Amniotic stem cell (primary cell): ENCODE results near the gene RORB.

ENCODE experiments used
- DNase-seq: peaks from one replicate; lab custom pipeline; 2025; lab: John Stamatoyannopoulos, UW

RORB gene

DNA sequence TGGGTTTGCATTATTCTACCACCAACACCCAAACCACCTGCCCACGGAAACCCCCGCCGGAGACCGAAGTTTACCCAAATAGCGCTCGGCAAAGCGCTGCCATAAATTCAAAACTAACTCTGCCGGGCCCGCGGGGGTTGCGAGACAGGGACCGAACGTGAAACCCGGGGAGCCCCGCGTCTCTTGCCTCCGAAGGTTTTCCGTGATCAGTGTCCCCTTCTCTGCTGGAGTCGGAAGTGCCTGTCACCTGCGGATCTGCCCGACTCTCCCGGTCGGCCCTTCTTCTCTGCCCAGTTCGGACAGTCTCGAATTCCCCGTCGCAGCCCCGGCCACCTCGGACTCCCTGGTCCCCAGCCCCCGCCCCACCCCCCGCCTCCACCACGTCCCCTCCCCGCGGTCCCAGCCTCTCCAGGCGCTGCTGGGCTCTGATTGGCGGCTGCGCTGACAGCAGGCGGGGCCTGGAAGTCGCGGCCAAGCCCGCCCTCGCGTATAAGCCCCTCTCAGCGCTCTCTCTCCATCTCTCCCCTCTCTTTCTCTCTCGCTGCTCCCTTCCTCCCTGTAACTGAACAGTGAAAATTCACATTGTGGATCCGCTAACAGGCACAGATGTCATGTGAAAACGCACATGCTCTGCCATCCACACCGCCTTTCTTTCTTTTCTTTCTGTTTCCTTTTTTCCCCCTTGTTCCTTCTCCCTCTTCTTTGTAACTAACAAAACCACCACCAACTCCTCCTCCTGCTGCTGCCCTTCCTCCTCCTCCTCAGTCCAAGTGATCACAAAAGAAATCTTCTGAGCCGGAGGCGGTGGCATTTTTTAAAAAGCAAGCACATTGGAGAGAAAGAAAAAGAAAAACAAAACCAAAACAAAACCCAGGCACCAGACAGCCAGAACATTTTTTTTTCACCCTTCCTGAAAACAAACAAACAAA, at the start of gene RORB:
Gene RORB (plus strand): TSS at position 517 of the 929 bp plus-strand sequence. CDS start 642 bp downstream, outside the sequence.
- no peak for DNase-seq

GRCh38 chr9:74447451-74448193, 49.5 kb upstream of the RORB start:
- no peak for DNase-seq

DNA sequence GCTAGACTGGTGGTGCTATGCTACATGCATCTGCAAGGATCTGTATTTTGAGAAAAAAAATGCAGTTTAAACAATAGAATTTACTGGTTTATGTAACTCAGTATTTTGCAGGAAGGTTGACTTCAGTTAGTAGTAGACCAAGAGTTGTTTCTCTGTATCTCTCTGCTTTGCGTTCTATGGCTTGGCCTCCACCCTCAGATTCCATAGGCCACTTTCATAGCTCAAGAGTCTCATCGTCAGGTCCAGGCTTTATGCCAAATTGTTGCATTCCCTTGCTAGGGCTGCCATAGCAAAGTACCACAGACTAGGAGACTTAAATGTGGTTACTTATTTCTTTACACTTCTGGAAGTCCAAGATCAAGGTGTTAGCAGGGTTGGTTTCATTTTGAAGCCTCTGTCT, 48.1 kb upstream of the RORB start:
- DNase-seq, result no peak

GRCh38 chr9:74458832-74459231, 38.3 kb upstream of the RORB start:
- no peak for DNase-seq

GRCh38 chr9:74463825-74464224, 33.3 kb upstream of the RORB start:
- DNase-seq, result no peak

DNA sequence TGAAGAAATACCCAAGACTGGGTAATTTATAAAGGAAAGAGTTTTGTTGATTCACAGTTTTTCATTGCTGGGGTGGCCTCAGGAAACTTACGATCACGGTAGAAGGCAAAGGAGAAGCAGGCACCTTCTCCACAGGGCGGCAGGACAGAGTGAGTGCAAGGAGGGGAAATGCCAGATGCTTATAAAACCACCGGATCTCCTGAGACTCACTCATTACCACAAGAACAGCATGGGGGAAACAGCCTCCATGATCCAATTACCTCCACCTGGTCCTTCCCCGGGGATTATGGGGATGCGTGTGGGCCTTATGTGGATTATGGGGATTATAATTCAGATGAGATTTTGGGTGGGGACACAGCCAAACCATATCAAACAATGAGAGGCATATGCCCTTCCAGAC, 18.5 kb upstream of the RORB start:
- DNase-seq, result no peak

DNA sequence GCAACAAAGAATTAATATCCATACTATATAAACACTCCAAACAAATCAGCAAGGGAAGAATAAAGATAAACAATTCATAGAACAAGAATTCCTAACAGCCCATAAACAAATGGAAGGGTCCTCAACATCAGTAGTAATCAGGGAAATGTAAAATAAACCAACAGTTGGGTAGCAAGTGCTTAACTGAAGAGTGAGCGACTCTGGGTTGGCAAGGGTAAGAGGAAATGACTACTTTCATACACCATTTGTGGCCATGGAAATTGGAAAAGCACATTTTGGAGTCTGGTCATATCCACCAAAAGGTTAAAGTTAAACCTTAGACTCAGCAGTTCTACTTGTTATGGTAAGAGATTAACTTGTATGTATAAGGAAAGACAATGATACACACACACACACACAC, 17.4 kb upstream of the RORB start:
- DNase-seq, result no peak

GRCh38 chr9:74487395-74487794, 9.7 kb upstream of the RORB start:
- DNase-seq, result no peak

DNA sequence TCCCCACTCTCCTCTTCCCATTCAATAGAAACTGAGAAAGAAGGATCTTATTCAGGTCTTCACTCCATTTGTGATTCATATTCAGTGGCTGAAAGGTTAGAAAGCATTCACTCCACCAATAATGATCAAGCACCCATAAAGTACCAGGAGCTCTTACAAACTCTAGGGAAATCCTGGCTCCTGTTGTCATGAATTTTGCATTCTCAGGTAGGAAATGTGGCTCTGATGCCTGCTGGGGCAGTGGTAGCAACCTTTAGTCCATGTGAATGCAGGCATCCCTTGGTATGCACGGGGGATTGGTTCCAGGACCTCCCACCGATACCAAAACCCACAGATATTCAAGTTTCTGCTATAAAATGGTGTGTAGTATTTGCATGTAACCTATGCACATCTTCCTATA, 3.6 kb upstream of the RORB start:
- DNase-seq, result no peak

DNA sequence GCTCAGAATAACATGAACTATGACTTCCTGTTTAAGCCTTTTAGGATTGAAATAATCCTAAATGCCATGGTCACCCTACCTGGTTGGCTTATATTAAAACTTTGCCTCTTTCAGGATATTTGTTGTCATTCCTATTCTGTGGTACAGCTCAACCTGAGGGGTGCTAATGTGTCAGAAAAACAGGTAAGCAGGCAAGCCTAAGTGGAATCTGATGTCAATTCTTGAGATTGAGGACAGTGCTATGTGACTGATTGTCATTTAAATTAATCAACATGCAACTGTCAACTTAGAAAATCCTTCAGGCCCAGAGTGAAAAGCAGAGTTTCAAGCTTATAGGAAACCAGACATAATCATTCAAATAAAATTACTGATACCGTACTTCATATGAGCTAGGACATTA, 2.6 kb upstream of the RORB start:
- no peak for DNase-seq

GRCh38 chr9:74496406-74496805, 729 bp upstream of the RORB start:
- DNase-seq, result no peak

DNA sequence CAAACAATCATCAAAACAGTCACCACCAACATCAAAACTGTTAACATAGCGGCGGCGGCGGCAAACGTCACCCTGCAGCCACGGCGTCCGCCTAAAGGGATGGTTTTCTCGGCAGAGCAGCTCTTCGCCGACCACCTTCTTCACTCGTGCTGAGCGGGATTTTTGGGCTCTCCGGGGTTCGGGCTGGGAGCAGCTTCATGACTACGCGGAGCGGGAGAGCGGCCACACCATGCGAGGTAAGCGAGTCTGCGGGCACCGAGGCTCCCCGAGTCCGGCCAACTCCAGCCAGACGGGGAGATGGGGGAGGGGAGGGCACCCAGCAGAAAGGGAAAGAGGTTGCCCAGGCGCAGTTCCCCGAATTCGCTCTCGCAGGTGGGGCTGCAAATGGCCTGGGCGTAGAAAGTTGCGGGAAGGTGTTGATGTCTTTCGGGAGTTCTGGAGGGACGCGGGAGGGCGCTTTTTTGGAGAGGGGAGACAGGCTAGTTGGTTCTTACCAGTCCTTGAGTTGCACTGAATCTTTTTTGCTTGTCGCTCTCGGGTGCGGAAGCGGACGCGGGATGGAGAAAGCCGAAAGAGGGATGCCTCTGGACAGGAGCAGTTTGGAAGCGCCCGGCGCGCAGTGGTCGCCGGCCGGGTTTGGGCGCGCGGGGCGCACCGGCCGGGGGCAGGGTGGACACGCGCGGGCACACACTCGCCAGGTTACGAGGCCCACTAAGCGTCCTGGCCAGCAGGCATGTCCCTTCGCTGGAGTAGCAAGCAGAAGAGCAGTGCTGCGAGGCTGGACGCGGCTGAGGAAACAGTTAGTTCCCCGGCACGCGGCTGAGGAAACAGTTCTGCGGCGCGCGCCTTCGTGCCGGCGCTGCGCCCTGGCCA, 849 bp downstream of the RORB start:
- DNase-seq, result no peak

GRCh38 chr9:74498621-74499095, 1.5 kb downstream of the RORB start:
- no peak for DNase-seq

- DNase-seq, result no peak
Measured at GRCh38 chr9:74499111-74499601, 2.0 kb downstream of the RORB start.

DNA sequence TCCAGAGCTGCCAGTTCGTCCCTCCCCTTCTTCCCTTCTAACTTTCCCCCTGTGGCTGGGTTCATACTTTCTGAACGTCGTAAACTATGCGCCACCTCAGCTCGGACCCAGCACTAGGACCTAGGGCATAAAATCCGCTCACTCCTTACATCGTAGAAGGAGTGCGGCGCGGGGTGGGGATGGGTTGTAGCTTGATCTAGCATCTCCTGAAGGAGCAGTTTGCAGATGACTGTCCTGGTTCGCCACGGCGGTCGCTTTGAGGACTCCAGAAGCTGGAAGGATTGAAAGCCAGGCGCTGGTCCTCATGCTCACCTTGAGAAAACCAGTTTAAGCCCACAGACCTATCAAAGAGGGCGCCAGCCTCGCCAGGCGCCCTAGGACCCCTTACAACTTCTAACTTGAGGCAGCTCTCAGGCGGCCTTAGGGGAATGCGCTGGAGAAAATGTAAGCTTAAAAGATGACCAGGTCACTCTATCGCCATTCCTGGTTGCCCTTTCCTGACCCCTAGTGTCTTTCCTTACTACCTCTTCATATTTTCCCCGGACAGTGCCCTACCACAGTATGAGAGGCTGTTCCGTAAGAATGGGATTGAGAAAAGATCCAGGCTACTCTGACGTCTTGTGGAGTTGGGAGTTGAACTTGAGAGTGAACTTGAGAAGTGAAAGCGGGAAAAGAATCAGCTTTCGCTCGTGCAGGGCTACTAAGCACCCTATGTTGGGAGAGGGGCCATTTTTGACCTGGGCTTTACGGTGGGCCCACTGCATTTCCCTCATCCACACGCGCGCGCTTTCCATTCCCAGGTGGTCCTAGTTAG, 2.8 kb downstream of the RORB start:
- no peak for DNase-seq

- no peak for DNase-seq
Measured at GRCh38 chr9:74500584-74500924, 3.4 kb downstream of the RORB start.

GRCh38 chr9:74501570-74501969, 4.4 kb downstream of the RORB start:
- DNase-seq, result no peak

DNA sequence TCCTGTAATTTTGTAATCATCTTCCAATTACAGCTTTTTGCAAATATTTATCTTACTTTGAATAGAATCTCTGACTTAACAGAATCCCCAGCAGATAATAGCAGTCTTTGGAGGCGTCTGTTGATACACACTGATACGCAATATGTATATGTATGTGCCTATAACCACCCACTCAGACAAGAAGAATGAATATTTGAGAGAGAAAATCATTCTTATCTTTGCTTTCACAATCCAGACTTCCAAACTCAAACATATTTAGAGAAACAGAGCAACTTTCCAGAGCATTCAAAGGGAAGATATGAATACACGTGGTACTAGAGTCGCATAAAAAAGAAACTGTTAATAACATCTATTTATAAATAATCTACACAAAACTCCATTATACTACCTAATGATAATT, 6.1 kb downstream of the RORB start:
- DNase-seq, result no peak

DNA sequence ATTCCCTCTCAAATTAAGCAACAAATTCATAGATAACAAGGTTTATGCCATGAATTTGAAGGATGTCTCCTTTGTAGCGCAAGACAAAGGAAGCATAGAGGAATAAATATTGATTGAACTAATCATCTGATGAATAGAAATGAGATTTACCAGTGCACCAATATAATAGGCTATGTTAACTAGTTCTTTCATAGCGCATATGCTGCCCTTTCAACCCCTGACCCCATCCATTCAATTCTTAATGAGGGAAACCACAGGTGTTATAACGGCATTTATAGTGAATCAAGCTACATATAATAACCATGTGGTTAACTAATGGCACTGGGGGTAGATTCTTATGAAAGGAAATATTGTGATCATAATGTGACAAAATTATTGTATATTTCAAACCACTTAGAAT, 6.5 kb downstream of the RORB start:
- DNase-seq, result no peak

GRCh38 chr9:74511333-74511732, 14.2 kb downstream of the RORB start:
- no peak for DNase-seq

DNA sequence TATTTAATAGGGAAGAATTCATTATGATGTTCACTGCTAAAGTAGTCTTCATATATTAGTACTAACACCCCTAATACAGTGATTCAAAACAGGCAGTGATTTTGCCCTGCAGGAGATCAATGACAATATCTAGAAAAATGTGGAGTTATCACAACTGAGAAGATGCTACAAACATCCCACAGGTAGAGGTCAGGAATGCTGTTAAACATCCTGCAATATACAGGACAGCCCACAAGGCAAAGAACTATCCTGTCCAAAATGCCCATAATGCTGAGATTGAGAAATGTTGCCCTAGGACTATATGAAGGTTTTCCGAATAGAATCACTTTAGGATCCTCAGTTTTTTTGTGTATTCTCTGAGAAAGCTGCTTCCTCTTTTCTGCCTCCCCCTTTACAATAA, 15.3 kb downstream of the RORB start:
- DNase-seq, result no peak
